NCI-H2171 treated with DMSO at 0.1 percent for 48 hours (cell line): ENCODE data around the gene RALGPS1.
"Not testable (repeated sequence)": the region's sequence is repeated elsewhere in the genome, so short reads cannot be mapped to it uniquely, and the experiment has no call there.

ENCODE experiments used
- DNase-seq: peaks from one replicate; lab custom pipeline; 2025; lab: John Stamatoyannopoulos, UW

Gene RALGPS1

DNA sequence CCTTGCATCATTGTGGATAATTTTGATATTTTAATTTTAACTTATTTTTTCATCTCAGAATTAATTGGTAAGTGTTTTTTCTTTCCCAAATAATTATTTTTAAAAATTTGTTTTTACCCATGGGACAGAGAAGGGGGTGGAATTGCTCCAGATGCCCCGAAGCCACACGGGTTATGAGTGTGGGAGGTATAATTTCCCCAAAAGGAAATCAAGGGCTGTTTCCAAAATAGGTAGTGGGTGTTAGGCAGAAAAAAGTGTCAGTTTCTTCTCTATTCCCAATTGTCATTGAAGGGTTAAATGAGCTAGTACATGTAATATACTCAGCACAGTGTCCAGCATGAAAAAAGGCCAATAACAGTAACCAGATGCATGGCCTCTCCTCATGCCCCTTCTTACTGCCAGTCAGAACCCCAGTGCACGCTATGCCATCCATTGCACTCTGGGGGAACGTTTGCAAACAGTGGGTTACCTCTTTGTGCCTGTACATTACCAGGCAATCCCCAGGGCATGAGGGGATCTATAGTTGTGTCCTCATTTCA, 244.3 kb downstream of the RALGPS1 start:
- no peak for DNase-seq

DNA sequence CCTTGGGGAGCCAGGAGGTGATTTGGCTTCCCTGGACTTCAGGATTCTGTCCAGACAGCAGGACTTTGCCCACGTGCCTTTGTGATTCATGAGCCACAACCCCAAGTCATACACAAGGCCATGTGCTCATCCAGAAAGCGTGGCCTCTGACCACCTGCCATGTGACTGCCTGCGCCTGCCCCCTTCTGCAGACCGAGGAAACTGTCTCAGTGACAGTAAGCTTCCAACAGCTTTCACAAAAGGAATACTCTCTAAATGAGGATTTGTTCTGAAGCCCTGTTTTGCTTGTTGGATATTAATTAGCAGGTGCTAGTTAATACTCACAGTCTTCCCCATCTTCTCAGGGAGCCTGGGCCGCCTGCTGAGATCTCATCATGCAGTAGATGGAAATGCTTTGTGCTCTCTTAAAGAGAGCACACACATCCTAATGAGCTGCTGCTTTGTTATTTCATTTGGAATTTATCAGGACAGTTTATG, 244.8 kb downstream of the RALGPS1 start:
- peak; percentile 23 for DNase-seq

DNA sequence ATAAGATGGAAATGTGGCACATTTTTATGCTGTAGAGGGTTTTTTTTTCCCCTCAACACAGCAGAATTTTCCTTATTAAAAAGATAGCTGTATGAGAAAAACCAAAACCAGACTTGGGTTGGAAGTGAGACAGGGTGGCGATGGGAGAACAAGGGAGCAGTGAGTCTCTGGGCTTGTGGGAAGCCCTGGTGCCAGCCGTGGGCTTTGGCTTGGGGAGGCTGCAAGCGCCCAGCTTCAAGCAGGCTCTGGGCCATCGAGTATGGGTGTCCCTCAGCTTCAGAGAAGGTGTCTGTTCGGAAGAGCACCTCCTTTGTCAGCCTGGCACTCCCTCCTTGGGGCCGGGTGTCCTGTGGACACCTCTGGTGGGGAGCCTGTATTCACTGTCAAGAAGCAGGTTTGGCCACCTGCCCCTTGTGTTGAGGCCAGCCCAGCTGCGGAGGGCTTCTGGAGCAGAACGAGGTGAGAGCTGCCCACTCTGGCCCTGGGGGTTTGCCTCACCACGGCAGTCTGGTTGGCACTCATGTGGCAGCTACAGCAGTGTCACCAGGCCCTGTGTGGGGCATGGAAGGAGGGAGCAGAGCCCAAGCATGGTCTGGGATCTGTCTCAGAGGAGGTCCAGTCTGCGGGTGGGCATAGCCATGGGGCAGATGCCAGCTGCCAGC, 245.5 kb downstream of the RALGPS1 start:
- no peak for DNase-seq

DNA sequence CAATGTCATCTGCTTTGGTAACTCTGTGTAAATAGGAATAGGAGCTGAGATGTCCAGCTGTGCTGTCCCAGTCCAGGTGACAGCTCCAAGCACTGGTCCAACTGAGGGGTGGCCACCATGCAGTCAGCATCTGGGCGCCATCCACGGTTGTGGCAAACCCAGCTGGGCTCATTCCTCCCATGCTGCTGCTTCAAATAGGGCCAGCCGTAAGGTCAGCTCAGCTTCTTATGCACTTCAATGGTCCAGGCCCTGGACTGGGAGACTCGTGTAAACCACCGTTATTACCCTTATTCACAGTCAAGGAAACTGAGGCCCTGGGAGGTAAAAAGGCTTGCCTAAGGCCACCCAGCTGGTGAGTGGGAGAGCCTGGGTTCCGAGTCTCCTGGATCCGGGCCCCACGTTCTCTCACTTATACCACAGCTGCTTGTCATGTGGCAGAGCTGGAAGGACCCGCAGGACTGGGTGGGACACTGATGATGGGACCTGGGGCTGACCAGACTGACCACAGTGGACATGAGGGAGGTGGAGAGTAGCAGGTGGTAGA, 246.6 kb downstream of the RALGPS1 start:
- no peak for DNase-seq

DNA sequence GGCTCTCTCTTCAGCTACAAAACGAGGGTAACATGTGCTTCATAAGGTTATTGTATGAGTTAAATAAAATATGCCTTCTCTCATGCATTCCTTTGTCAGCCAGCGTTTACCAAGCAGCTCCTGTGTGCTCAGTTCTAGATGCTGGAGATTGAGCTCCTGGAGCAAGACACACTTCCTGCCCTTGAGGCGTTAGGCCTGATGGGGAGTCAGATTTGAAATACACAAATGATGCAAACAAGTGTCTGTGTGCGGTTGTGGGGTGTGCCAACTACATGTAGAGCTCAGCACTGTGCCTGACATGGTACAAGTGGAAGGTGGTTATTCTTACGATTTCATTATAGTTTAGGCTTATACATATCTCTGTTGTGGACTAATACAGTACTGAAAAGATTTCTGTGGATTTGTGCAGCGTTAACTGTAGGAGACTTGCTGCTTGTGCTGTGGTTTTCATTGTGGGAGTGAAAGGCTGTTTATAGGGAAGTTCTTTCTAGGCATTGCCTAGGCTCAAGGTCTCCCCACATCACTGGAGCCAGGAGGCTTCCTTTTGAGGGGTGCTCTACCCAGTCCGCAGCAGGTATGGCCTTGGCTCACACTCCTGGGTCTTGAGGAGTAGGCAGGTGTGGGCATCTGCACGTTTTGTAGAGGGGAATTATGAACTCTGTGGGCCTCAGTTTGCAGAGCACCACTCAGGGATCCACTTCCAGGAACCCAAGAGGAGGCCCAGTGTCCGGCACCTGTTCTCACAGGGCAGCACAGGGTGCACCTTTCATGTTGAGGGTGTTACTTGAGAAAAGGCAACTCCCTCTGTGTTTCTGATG, 247.7 kb downstream of the RALGPS1 start:
- no peak for DNase-seq

DNA sequence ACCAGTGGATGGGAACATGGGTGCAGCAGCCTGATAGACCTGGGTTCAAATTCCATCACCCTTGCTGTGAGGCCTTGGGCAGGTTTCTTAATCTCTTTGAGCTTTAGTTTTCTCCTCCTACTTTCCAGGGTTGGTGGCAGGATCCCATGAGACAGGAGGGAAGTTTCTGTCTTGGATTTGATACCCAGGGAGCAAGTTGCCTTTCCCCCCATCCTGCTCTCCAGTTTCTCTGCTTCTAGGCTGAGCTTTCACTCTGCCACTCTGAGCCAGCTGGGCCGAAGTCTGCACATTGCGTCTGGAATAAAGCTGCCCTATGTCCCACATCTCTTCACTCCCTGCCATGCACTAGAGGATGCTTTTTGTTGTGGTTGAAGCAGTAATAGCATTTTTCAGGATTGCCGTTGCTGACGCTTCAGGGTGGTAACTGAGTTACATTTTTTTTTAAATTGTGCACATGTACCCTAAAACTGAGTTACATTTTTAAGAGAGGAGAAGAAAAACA, 248.3 kb downstream of the RALGPS1 start:
- no peak for DNase-seq

DNA sequence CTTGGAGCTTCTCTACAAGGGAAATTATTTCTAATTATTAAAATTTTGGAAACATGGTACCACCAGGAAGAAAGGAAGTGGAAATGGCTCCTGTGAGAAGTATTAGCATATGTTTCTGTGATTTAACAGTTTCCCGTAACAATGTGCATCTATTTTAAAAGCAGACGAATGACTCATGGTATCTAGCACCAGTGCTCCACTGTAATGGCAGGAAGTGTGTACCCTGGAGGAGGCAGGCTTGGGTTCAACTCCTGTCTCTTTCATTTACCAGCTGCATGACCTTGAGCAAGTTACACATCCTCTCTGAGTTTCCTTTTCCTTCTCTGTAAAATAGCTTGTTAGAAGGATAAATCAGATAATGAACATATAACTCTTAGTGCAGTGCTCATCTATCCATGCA, 248.8 kb downstream of the RALGPS1 start:
- no peak for DNase-seq

DNA sequence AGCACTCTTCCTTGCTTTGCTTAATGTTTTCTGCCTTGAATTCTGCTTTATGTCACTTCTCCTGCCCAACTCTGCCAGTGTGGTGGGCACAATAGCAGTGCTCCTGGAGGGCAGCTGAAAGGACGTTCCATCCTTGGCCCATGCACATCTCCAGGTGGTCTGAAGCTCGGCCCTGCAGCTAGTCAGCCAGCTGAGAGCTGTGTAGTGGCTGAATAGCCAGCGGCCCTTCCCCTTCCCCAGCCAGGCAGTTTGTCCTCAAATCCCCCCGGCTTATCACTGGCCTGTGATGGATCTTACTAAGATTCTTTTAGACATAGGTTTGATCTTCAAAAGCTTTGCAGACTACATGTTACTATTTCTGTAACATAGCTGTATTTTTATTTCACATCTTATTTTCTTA, 250.5 kb downstream of the RALGPS1 start:
- DNase-seq = no peak

DNA sequence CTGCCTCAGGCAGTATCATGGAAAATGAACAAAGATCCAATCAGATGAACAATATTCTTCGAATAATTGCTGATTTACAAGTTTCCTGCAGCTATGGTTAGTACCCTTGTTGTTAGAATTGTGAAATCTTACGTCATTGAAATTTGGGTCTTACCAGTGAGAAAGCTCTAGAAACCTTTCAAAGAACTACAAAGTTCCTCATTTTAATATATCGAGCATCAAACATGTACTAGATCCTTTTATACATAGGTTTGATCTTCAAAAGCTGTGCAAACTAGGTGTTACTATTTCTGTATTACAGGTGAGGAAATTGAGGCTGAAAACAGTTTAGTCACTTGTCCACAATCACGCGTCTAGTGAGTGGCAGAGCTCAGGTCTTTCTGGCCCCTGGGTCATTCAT, 251.5 kb downstream of the RALGPS1 start:
- DNase-seq = no peak

DNA sequence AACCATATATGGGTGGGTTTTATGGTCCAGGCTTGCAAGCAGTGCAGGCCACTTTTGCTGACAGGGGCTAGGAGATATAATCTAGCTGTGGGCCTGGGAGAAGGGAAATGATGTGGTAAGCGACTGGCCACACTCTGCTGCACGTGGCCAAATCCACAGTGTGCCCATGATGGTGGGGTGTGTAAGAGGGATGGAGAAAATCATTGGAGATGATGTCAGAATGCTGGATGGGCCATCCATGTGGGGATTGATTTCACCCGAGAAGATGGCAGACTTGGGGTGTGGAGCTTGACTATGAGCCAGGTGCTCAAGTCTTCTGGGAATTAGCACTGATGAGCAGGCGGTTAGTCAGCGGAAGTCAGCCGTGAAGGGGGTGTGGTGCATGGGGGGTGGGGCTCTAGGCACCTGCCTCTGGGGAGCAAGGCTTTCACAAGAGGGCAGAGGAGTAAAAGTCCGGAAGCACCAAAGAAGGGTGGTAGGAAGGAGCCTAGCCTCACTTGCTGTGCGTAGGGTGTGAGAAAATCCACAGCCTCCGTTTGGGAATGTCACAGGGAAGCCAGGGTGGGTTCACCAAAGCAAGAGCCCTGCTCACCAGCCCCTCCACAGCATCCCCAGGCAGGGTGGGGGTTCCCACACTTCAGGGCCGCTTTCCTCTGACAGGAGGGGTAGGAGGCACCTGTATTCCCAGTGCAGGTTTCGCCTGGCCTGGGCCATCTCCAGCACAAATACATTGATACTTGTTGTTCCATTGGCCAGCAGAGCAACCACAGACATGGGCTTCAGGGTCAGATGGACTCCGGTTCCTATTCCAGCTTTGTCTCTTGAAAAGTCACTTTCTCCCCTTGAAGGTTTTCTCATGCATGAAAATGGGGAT, 252.3 kb downstream of the RALGPS1 start:
- DNase-seq = peak; percentile 96

DNA sequence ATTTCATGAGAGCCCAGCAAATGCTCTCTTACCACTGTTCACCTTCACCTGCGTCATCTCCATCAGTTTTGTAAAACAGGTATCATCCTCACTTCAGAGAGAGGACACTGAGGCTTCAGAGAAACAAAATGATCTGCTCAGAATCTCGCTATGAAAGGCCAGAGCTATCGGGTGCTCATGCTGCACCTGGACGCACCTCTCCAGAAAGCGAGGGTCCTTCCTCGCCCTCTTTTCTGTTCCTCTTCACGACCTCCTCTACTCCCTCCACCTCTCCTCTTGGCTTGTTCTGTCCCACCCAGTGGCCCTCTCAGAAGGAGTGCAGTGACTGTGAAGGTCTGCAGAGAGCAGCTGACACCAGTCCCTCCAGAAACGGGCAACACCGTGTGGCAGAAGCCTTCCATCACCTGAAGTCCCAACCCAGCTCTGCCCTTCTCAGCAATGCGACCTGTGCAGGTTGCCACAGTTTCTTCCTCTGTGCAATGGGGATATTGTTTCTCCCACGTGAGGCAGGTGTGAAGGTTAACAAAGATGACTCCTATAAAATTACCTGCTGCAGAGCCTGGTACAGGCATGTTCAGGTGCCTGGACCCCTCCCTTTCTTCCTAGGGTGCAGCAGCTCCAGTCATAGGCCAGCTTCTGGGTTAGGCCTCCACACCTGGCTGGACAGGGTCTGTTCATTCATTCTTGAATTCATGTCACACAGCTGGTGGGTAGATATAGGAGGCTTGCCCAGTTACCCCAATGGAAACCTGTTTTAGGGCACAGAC, 253.2 kb downstream of the RALGPS1 start:
- no peak for DNase-seq

DNA sequence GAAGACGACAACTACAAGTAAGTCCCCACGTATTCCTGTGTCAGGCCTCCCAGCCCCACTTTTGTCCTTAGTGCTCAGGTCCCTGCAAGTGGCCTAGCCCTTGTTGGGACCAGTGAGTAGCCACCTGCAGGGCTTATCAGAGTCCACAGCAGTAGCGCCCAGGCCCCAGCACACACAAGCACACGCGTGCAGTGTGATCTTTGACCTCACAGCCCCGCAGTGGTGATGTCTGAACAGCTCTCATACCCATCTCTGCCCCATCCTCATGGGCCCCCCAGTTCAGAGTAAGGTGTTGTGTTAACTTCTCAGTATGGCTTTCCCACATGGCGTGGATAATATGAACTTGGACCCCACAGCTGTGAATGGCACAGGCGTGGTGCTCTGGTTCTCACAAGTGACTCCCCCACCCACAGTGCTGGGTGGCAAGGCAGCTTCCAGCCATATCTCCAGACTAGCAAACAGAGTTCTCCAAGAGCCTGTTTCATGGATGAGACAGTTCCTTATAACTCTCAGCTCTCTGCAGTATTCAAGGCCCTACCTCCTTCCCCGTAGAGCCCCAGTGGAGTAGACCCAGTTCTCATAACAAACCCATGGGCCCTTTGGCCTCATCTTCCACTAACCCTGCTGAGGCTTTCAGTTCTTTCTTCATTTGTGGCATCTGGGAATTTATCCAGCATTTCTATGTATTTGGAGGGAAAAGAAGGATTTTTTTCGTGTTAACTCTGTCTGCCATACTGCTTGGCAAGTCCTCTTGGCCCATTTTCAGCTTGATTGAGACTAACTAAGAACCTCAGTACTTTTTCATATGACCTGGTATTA, 254.4 kb downstream of the RALGPS1 start:
- no peak for DNase-seq

DNA sequence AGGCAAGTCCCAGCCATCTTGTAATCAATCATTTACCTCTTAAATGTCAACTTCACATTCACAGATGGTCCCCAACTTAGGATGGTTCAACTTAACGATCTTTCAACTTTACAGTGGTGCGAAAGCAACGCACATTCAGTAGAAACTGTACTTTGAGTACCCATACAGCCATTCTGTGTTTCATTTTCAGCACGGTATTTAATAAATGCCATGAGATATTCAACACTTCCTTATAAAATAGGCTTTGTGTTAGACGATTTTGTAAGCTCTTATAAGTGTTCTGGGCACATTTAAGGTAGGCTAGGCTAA, 254.9 kb downstream of the RALGPS1 start:
- peak; percentile 38 for DNase-seq

DNA sequence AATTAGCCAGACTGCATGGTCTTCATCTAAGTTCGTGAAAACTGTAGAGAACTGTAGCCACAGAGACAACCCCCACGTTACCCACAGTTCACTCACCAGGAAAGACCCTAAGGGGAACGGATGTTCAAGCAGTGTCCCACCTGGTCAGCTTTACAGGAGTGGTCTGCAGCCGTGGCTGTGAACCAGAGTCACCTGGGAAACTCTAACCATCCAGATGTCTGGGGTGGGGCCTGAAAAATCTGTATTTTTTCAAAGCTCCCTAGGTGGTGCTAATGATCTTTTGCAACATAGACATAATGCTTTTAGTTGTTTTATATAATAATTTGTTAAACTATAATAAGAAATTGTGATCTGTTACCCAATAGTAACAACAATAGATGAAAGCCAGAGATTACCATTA, 255.5 kb downstream of the RALGPS1 start:
- no peak for DNase-seq

DNA sequence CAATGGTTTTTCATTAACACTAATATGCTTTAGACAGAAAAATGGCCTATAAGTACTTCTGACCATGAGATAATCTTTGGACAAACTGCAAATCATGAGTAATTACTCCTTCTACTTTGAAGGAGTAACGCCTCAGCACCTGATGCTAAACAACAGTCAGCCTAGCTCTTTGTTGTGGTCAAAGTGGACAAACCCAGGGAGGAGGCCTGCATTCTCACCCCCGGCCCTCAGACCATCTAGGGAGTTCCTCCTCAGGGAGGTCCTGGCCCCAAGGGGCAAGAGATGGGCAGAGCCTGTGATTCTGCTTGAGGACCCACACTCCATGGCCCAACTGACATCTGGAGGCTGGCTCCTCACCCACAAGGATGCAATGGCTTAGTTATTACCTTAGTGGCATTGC, 256.1 kb downstream of the RALGPS1 start:
- DNase-seq = no peak

DNA sequence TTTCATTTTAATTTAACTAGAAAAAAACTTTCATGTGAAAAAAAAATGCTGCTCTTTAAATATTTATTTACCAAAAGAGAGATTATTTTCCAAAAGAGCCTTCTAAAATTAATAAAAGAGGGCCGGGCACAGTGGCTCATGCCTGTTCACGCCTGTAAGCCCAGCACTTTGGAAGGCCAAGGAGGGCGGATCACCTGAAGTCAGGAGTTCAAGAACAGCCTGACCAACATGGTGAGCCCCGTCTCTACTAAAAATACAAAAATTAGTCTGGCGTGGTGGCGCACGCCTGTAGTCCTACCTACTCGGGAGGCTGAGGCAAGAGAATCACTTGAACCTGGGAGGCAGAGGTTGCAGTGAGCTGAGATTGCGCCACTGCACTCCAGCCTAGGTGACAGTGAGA, 256.8 kb downstream of the RALGPS1 start:
- DNase-seq = not testable (repeated sequence)

DNA sequence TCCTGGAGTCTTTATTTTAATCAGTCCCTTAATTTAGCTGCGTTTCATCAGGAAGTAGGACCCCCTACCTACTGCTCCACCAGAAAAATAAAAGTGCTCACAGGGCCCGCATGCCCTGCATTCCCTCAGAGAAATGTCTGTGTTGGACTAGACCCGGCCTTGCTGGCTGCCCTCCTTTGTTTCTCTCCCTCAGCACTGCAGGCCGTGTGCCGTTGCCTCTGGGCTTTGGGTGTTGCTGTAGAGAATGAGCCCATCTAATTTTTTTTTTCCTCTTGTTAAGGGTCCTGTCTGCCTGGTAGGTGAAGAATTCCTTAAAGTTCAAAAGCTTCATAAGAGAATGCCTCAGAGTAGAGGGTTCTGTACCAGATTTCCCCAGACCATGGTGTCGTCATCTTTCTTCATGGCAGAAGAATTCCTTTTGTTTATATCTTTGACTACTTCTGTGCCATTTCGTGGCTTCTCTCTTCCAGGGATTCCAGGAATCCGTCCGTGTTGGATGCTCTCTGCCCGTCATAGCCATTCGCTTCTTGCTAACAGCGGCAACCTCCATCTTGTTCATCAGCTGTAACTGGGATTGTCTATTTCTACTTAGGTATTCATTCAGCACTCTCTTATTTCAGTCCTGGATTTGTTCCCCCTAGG, 257.6 kb downstream of the RALGPS1 start:
- no peak for DNase-seq

DNA sequence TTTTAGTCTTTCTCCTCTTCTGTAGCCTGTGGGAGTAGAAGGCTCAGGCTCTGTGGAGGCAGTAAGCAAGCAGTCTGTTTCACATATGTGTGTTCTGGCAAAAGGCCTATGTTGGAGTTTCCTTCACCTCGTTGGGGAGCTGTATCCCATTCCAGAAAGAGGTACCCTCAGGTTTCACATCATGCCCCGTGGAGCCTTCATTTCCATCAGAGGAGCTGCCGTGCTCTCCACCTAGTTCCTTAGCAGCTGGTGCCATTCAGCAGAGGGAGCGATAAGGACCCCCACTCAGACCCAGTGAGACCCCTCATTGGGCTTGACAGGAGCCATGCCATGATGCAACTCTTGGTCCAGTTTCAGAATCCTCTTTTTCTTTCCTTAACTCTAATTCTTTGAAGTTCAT, 258.5 kb downstream of the RALGPS1 start:
- no peak for DNase-seq

DNA sequence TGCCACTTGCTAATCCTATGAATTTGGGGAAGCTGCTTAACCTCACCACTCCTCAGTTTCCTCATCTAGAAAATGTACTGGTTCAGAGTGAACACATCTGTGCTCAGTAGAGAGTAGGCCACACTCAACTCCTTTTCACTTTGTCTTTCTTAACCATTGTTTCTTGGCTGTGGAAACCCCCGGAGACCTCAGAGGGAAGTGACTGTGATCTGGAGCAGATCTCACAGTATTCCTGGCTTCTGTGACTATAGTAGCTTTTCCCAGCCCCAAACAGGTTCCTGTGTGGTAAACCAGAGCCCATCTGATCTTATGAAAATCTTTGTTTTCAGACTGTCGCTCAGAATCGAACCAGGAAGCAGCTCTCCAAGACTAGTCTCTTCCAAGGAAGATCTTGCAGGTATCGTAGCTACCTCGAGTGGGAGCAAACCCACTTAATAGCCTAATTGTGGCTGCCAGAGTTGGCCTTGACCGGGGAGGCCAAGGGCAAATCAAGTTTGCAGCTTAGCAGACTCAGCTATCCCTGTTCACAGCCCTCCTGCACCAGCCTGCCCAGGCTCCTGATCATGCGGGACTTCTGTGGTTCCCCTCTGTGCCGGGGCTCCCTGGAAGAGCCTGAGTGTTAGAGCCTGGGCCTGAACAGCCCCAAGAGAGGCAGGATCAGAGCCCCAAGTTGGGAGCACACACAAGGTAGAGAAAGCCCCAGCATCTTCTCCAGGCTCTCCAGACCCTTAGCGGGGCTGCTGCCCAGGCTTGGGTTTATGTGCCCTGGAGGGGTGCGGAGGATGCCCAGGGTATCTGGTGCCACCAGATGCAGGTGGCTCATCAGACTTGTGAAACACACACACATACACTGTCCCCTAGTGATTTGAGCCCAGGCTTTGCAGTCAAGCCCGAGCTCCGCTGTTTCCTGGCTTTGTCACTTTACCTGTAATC, 260.1 kb downstream of the RALGPS1 start:
- no peak for DNase-seq
